ENCODE results near the gene GHR.

DNA sequence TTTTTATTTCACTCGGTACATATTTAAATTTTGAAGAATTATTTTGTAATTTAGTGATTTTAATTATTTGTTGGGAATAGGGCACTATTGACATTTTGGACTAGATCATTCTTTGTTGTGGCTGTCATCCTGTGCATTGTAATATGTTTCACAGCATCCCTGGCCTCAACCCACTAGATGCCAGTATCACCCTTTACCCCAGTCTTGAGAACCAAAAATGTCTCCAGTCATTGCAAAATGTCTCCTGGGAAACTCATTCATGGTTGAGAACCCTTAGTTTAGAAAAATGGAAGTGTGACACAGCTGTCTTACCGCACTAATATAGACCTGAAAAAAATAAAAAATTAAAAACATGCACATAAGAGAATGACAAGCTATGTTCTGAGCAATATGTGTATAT is 245.0 kb downstream of the GHR start:
- TF ChIP-seq, protein P1, sequence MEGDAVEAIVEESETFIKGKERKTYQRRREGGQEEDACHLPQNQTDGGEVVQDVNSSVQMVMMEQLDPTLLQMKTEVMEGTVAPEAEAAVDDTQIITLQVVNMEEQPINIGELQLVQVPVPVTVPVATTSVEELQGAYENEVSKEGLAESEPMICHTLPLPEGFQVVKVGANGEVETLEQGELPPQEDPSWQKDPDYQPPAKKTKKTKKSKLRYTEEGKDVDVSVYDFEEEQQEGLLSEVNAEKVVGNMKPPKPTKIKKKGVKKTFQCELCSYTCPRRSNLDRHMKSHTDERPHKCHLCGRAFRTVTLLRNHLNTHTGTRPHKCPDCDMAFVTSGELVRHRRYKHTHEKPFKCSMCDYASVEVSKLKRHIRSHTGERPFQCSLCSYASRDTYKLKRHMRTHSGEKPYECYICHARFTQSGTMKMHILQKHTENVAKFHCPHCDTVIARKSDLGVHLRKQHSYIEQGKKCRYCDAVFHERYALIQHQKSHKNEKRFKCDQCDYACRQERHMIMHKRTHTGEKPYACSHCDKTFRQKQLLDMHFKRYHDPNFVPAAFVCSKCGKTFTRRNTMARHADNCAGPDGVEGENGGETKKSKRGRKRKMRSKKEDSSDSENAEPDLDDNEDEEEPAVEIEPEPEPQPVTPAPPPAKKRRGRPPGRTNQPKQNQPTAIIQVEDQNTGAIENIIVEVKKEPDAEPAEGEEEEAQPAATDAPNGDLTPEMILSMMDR (IDR thresholded peaks at IDR 0.05) = no peak
- TF ChIP-seq POLR2A (IDR thresholded peaks at IDR 0.05) = no peak
